Keratinocyte (primary cell): Measurements from ENCODE around the gene USP10. TPM values are rescaled to one million over a fixed set of nuclear protein-coding genes. Genes with fewer than 3 reads are reported as not detected.

Experiments used
- DNase-seq: peaks from one replicate; pipeline ENCODE4 v3.0.0-alpha.2; 2011; ENCODE audit warnings: low read depth, missing footprints, low spot score
- FAIRE-seq: peaks from 2 replicates; lab custom pipeline; 2011; peaks lifted over from hg19 to GRCh38; lab: Jason Lieb, UNC
- H2AFZ ChIP-seq: 2 replicates; pipeline ENCODE4 v1.6.0; 2012; ENCODE audit warnings: low read length, control low read depth, inconsistent platforms; ENCODE audit not compliant: control insufficient read depth
- H3K27ac ChIP-seq: 2 replicates; pipeline ENCODE4 v1.5.1; 2011; ENCODE audit warnings: low read length; ENCODE audit not compliant: control insufficient read depth, insufficient read depth
- H3K27me3 ChIP-seq: 3 replicates; pipeline ENCODE4 v1.6.0; 2011; ENCODE audit warnings: low read length; ENCODE audit not compliant: control insufficient read depth, insufficient read depth; ENCODE audit errors: extremely low read depth
- H3K36me3 ChIP-seq, 2 experiments: 2 replicates in 1 of 2; 3 replicates in 1 of 2; pipeline ENCODE4 v1.5.1; 2011; ENCODE audit warnings: low read length in 2 of 2, mild to moderate bottlenecking in 1 of 2; ENCODE audit not compliant: control insufficient read depth in 2 of 2, insufficient read depth in 2 of 2; ENCODE audit errors: extremely low read depth in 1 of 2
- H3K4me1 ChIP-seq: 3 replicates; pipeline ENCODE4 v1.5.1; 2011; ENCODE audit warnings: low read length; ENCODE audit not compliant: control insufficient read depth, insufficient read depth; ENCODE audit errors: extremely low read depth
- H3K4me2 ChIP-seq: 3 replicates; pipeline ENCODE4 v1.6.0; 2011; ENCODE audit warnings: low read depth, low read length; ENCODE audit not compliant: control insufficient read depth, insufficient read depth; ENCODE audit errors: extremely low read depth
- H3K4me3 ChIP-seq, 3 experiments: fragments of 200-600 bp in 1 of 3; sonication (generic) in 1 of 3; 2 replicates in 2 of 3; 3 replicates in 1 of 3; pipeline ENCODE4 v1.5.1; 2011 to 2016; ENCODE audit warnings: low read length in 3 of 3, mild to moderate bottlenecking in 3 of 3, control low read depth in 2 of 3, inconsistent platforms in 1 of 3, low read depth in 1 of 3, mixed read lengths in 1 of 3, mixed run types in 1 of 3, moderate library complexity in 1 of 3; ENCODE audit not compliant: control insufficient read depth in 2 of 3, insufficient read depth in 2 of 3; ENCODE audit errors: extremely low read depth in 1 of 3
- H3K79me2 ChIP-seq: 2 replicates; pipeline ENCODE4 v1.6.0; 2012; ENCODE audit warnings: low read length; ENCODE audit not compliant: control insufficient read depth, insufficient read depth
- H3K9ac ChIP-seq: 3 replicates; pipeline ENCODE4 v1.6.0; 2011; ENCODE audit warnings: low read length; ENCODE audit not compliant: control insufficient read depth, insufficient read depth; ENCODE audit errors: extremely low read depth
- H3K9me1 ChIP-seq: 3 replicates; pipeline ENCODE4 v1.6.0; 2011; ENCODE audit warnings: low read length; ENCODE audit not compliant: control insufficient read depth, insufficient read depth; ENCODE audit errors: extremely low read depth
- H3K9me3 ChIP-seq: 2 replicates; pipeline ENCODE4 v1.5.1; 2012; ENCODE audit warnings: low read depth, low read length; ENCODE audit not compliant: control insufficient read depth
- H4K20me1 ChIP-seq: 3 replicates; pipeline ENCODE4 v1.6.0; 2011; ENCODE audit warnings: low read length; ENCODE audit not compliant: control insufficient read depth, insufficient read depth; ENCODE audit errors: extremely low read depth
- CTCF ChIP-seq, 3 experiments: IDR thresholded peaks in 1 of 3; conservative IDR thresholded peaks in 1 of 3; optimal IDR thresholded peaks in 1 of 3; 2 replicates in 2 of 3; 3 replicates in 1 of 3; pipeline versions ENCODE3 to v1.5.1; 2011; ENCODE audit warnings: low read length in 3 of 3, mild to moderate bottlenecking in 3 of 3, moderate library complexity in 2 of 3, control low read depth in 1 of 3, inconsistent platforms in 1 of 3; ENCODE audit not compliant: insufficient read depth in 2 of 3; ENCODE audit errors: extremely low read depth in 1 of 3
- EZH2 ChIP-seq: IDR thresholded peaks from one replicate; pipeline ENCODE4 v1.6.1; 2012; ENCODE audit warnings: inconsistent platforms, mild to moderate bottlenecking, low read length, moderate library complexity
- dilution Hi-C: fragments of 300-500 bp; cut with MboI; formaldehyde crosslinking; loops from one replicate; pipeline ENCODE4 v1.7.0; 2020; ENCODE audit warnings: low sequenced_read_pairs; ENCODE audit not compliant: extremely low pct_ligation_motif_present
- polyA plus RNA-seq, 5 experiments: library from polyadenylated mRNA; depleted of rRNA in 3 of 5; stranded (reverse) in 3 of 5; stranded (forward) in 1 of 5; unstranded in 1 of 5; fragments of >200 nt; gene quantifications; 1 replicate in 1 of 5; 2 replicates in 3 of 5; 3 replicates in 1 of 5; pipeline versions ENCODE4 v1.2.1 to v1.2.3, GENCODE V29; 2011 to 2012; ENCODE audit warnings: missing spikeins in 2 of 5, low read depth in 1 of 5, low replicate concordance in 1 of 5

Gene USP10
- polyA plus RNA-seq, 1 donor (not counting 4 experiments of a cell fraction or from before 2014, with no cell fraction given), result 92.0 TPM

- H3K9me3 ChIP-seq, result no peaks in the 10 kb centered on the region
- H4K20me1 ChIP-seq, result no peaks in the 10 kb centered on the region
- no peak overlapping the region for H3K4me2 ChIP-seq
- FAIRE-seq, result no peak
- no peaks in the 10 kb centered on the region for H3K79me2 ChIP-seq
- dilution Hi-C loops, result no loop called here
- no peak overlapping the region for H2AFZ ChIP-seq
- no peak overlapping the region for H3K27ac ChIP-seq
- H3K9me1 ChIP-seq, result no peaks in the 10 kb centered on the region
- H3K4me3 ChIP-seq, result no peak overlapping the region
- H3K36me3 ChIP-seq, result no peaks in the 10 kb centered on the region
- no peaks in the 10 kb centered on the region for H3K4me1 ChIP-seq
- H3K9ac ChIP-seq, result no peak overlapping the region
- DNase-seq, result no peak
- H3K27me3 ChIP-seq, result peaks cover 8% of the 10 kb centered on the region
- TF ChIP-seq EZH2 (no peak), CTCF (optimal IDR thresholded peaks at IDR 0.05 in 1 of 3, IDR thresholded peaks at IDR 0.05 in 1 of 3, conservative IDR thresholded peaks at IDR 0.05 in 1 of 3; ENCODE audit: extremely low read depth in 1 of 3, insufficient read depth in 2 of 3, low read length in 3 of 3) (no peak)
These were observed 19.5 kb upstream of the USP10 start for GRCh38 chr16:84680165-84680842.

- no peak overlapping the region for H3K4me3 ChIP-seq
- FAIRE-seq (no peak), DNase-seq (no peak)
- H3K36me3 ChIP-seq, result no peaks in the 10 kb centered on the region
- no peaks in the 10 kb centered on the region for H3K9me1 ChIP-seq
- TF ChIP-seq CTCF (optimal IDR thresholded peaks at IDR 0.05 in 1 of 3, IDR thresholded peaks at IDR 0.05 in 1 of 3, conservative IDR thresholded peaks at IDR 0.05 in 1 of 3; ENCODE audit: extremely low read depth in 1 of 3, insufficient read depth in 2 of 3, low read length in 3 of 3), result no peak
- no peak for TF ChIP-seq EZH2
- no peak overlapping the region for H2AFZ ChIP-seq
- H3K79me2 ChIP-seq, result no peaks in the 10 kb centered on the region
- dilution Hi-C loops, result no loop called here
- no peak overlapping the region for H3K4me2 ChIP-seq
- no peaks in the 10 kb centered on the region for H4K20me1 ChIP-seq
- no peak overlapping the region for H3K9ac ChIP-seq
- no peaks in the 10 kb centered on the region for H3K4me1 ChIP-seq
- no peaks in the 10 kb centered on the region for H3K9me3 ChIP-seq
- H3K27me3 ChIP-seq, result peaks cover 8% of the 10 kb centered on the region
- no peak overlapping the region for H3K27ac ChIP-seq
These were observed 18.8 kb upstream of the USP10 start for GRCh38 chr16:84680843-84681629.
